Measurements from ENCODE around the gene SEMA4D.

The SEMA4D gene

DNA sequence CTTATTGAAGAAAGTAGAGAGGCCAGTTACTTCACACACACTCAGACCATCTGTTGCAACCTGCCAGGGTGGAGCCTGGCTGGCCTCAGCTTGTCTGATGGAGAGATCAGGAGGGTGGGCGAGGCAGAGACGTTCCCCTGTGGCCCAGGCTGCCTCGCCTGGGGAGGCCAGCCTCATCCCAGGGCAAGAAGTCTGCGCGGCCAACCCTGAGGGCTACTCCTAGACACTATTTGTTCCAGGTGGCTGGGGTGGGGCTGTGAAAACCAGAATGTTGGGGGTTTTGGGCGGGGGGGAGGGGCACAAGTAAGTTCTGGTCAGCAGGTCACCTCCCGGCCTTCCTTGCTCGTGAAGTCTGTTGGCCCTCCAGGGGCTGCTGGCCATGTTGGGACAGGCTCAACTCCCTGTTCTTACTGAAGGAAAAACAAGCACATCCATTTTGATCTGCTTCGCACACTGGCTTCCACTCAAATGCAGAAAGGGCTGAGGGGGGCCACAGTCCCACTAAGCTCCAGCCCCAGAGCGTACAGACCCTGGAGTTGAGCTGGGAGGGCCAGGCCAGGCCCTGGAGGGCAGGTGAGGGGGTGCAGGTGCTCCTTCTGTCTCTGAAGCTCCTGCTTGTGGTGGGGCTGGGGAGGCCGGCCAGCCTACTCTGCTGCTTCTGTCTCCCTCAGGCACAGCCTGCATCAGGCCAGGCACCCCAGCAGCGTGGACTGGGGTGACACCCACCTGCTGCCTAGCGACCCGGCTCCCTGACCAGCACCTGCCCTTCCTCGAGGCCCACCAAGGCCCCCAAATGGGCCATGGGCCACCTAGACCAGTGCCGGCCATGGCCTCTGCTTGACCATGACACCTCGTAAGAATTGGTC is 133.0 kb downstream of the SEMA4D start:
- TF ChIP-seq, protein P1, sequence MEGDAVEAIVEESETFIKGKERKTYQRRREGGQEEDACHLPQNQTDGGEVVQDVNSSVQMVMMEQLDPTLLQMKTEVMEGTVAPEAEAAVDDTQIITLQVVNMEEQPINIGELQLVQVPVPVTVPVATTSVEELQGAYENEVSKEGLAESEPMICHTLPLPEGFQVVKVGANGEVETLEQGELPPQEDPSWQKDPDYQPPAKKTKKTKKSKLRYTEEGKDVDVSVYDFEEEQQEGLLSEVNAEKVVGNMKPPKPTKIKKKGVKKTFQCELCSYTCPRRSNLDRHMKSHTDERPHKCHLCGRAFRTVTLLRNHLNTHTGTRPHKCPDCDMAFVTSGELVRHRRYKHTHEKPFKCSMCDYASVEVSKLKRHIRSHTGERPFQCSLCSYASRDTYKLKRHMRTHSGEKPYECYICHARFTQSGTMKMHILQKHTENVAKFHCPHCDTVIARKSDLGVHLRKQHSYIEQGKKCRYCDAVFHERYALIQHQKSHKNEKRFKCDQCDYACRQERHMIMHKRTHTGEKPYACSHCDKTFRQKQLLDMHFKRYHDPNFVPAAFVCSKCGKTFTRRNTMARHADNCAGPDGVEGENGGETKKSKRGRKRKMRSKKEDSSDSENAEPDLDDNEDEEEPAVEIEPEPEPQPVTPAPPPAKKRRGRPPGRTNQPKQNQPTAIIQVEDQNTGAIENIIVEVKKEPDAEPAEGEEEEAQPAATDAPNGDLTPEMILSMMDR (IDR thresholded peaks at IDR 0.05; ENCODE audit: low read length, missing control alignments) = no peak
- no peak for DNase-seq (ENCODE audit: low read depth)
- no peak overlapping the region for H3K4me3 ChIP-seq (replicated peaks; ENCODE audit: low read depth, low read length)

DNA sequence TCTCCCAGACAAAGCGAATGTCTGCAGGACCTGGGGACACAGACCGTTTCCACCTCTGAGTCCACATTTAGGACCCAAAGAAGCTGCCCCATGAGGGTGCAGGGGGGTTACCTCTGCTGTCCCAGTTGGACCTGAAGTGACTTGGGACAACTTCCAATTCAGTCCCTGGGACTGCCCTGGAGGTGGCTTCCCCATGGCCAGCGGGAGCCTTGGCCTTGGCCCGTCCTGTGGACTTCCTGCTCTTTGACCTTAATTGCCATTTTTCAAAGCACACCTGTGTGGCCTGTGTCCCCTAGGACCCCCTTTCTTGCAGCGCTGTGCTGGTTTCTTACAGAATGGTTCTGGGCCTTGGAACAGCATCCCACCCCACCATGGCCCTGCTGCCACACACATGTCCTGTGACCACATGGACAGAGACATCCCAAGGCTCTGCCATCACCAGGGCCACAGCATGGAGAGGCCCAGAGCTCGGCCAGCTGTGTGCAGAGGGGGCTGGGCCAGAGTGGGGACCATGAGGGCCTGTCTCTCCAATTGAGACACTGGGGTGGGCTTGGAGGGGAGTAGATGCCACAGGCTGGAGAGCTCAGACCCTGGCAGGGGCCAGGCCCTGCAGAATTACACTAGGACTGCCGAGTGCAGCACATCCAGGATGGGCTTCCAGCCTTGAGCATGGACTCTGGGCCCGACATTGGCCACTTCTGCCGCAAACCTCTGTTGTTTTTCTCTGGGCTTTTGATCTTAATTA is 133.8 kb downstream of the SEMA4D start:
- H3K4me3 ChIP-seq (replicated peaks; ENCODE audit: low read depth, low read length) = no peak overlapping the region
- no peak for DNase-seq (ENCODE audit: low read depth)
- TF ChIP-seq, protein P1 (IDR thresholded peaks at IDR 0.05; ENCODE audit: low read length, missing control alignments) = no peak

DNA sequence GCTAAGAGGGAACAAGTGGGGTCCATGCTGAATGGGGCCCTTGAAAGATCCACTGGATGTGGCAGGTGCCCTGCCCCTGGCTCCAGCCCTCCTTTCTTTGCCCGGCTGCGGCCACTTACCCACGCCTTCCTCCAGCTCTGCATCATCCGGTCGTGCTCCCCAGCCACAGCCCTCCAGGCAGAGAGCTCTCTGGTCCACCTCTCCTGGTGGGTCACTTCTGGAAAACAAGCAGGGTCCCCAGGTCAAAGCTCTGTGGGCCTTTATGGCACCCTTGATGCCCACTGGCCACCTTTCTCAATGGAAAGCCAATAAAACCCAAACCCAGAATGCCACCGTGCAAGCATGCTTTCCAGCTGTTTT is 134.6 kb downstream of the SEMA4D start:
- DNase-seq (ENCODE audit: low read depth) = no peak
- TF ChIP-seq, protein P1 (IDR thresholded peaks at IDR 0.05; ENCODE audit: low read length, missing control alignments) = no peak
- no peak overlapping the region for H3K4me3 ChIP-seq (replicated peaks; ENCODE audit: low read depth, low read length)

DNA sequence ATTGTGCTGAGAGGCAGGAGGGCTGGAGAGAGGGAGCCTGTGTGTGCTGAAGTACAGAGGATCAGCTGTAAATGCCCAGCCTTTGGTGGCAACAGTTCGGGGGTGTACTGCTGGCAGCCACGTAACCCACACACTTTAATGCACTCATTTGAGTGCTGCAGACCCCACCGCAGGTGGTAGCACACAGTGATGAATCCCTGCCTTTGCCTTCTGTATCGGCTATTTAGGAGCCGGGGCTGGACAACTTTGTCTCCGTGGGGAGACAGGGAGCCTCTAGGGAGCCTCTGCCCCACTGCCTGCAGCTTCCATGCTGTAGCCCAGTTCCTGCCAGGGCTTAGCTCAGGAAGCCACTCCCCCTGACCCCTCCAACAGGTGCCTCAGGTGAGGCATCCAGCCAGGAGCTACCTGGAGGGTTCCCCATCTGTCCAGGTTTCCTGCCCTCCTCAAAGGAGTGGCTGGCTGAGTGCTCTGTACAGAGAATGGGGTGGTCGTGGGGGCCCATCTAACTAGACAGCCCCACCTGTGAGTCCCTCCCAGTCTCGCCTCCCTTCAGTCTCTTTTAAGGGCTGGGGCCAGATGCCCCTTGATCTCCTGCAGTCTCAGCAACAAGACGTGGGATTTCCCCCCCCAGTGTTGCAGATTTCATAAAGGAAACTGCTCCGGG is 135.1 kb downstream of the SEMA4D start:
- TF ChIP-seq, protein P1 (IDR thresholded peaks at IDR 0.05; ENCODE audit: low read length, missing control alignments) = no peak
- no peak overlapping the region for H3K4me3 ChIP-seq (replicated peaks; ENCODE audit: low read depth, low read length)
- DNase-seq (ENCODE audit: low read depth) = no peak

DNA sequence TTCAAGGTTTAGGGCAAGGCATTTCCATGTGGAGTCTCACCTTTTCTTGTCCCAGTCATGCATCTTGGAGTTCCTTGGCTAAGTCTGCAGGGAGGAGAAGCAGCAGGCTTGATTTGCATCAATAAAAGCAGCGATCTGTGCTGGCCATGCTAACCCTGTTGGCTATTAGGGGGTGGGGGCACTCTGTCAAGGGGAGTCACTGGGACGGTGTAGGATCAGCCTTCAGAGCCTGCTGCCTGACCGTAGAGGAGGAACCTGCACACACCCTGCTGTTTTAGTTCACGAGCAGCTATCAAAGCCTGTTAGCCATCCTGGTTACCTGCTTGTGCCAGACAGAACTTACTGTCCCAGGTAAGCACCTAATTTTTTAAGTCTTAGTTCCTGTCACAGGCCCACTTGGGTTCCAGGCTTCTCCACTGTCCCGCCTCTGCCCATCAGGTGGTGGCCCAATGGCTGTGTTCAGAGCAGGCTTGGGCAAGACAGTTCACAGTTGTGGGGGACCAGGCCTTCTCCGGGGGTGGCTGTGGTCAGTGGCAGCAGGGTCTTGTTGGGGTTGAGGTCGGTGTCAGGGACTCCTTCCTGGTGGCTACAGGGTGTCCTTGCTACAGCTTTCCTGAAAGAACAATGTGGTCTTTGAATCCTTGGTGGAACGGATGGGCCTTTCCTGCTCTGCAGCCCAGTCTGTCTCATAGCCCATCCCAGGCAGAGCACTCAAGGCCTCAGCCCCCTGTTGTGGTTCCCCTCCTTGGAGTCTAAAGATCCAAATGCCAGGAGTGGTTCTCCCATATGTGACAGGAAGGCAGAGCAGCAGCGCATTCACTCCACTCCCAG is 135.9 kb downstream of the SEMA4D start:
- DNase-seq (ENCODE audit: low read depth) = no peak
- TF ChIP-seq, protein P1 (IDR thresholded peaks at IDR 0.05; ENCODE audit: low read length, missing control alignments) = no peak
- H3K4me3 ChIP-seq (replicated peaks; ENCODE audit: low read depth, low read length) = no peak overlapping the region

DNA sequence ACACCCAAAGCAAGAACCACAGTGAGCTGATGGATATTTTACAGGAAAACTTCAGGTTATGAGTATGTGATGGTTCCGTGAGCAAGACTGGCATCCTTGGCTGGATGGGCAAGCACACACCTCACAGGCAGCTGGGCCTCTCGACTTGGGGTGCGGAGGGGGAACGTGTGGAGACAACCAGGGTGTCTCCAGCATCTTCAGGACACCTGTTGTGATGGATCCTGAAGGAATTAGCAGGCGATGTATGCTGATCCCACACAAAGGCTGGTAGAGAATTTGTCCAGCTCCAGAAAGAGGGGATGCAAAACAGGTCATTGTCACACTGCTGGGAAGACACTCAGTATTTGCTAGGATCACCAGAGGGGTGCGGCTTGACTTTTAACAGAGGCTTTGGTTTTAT is 136.9 kb downstream of the SEMA4D start:
- TF ChIP-seq, protein P1 (IDR thresholded peaks at IDR 0.05; ENCODE audit: low read length, missing control alignments) = no peak
- DNase-seq (ENCODE audit: low read depth) = no peak

More for the DNA sequence above, 136.9 kb downstream of the SEMA4D start:
- no peak overlapping the region for H3K4me3 ChIP-seq (replicated peaks; ENCODE audit: low read depth, low read length)

All from fibroblast of pulmonary artery (primary cell).